Sigmoid colon (tissue), 4 donors: ENCODE data around the gene FBLN2.

Experiments
- CTCF ChIP-seq, 4 experiments: fragments of 450-650 bp in 3 of 4; fragments of 200-600 bp in 1 of 4; IDR thresholded peaks; one replicate each; pipeline ENCODE4 v1.5.1; 2016 to 2019; ENCODE audit warnings: antibody characterized with exemption in 4 of 4, mild to moderate bottlenecking in 3 of 4, moderate library complexity in 2 of 4
- POLR2A ChIP-seq, 2 donors: fragments of 450-650 bp; IDR thresholded peaks; one replicate each; pipeline ENCODE4 v1.6.1; 2016; ENCODE audit warnings: antibody characterized with exemption in 2 of 2, mild to moderate bottlenecking in 2 of 2, moderate library complexity in 2 of 2
- POLR2AphosphoS5 ChIP-seq, 4 donors: sonication (generic); formaldehyde crosslinking; IDR thresholded peaks; one replicate each; pipeline ENCODE4 v1.6.1; 2017; ENCODE audit warnings: antibody characterized with exemption in 4 of 4

DNA sequence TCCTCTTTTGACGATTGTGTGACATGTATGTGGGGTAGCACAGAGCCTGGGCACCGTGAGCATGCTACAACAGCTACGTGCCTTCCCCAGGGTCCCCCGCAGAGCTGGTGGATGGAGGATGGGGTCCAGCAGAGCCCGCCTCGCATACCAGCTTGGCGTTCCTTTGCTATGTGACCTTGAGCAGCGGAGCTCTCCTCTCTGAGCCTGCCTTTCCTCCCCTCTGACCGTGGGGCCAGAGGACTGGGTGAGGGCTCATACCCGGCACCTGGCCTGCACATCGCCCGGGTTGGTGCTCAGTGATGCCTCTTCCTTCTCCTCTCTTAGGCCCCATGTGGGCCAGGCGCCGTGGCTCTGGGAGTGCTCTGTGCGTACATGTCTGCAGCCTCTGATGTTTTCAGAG is 73.4 kb downstream of the FBLN2 start:
- no peak for TF ChIP-seq CTCF (IDR thresholded peaks at IDR 0.05)
- no peak for TF ChIP-seq POLR2A (IDR thresholded peaks at IDR 0.05)
- TF ChIP-seq POLR2AphosphoS5 (IDR thresholded peaks at IDR 0.05) = no peak
